K562 (cell line): Measurements from ENCODE around the gene ATF1. TPM values are rescaled to one million over a fixed set of nuclear protein-coding genes. Genes with fewer than 3 reads are reported as not detected.
A peak's percentile ranks its signal among the peaks of the same experiment; 100 is the strongest.

Source experiments
- ATAC-seq: fragments of 200-7000 bp; cut with Tn5 transposase; 3 replicates; pipeline ENCODE4 v1.9.1; 2020; ENCODE audit warnings: moderate library complexity
- BruUV-seq: library from RNA; stranded (reverse); fragments of 400-500 nt; replicated peaks from 2 replicates; lab custom pipeline; 2021; lab: Mats Ljungman, UMichigan
- CTCF ChIA-PET: fragments of 300-600 bp; formaldehyde crosslinking; extraction: SDS; loops from one replicate; lab custom pipeline; 2021; ENCODE audit warnings: low intra/inter-chr PET ratio; lab: Yijun Ruan, JAX
- POLR2A ChIA-PET: fragments of 300-600, 350-650 bp; sonication (Branson Sonifier 250); formaldehyde crosslinking; extraction: SDS; loops from one replicate; lab custom pipeline; 2021; ENCODE audit warnings: antibody characterized with exemption, inconsistent platforms; lab: Yijun Ruan, JAX
- DNase-seq, 4 experiments: peaks; one replicate each; pipeline versions ENCODE4 v3.0.0 to v3.0.0-alpha.2; 2011 to 2018; ENCODE audit warnings: low spot score in 3 of 4, mixed read lengths in 3 of 4; ENCODE audit errors: extremely low read depth in 1 of 4
- FAIRE-seq: peaks from 2 replicates; lab custom pipeline; 2011; peaks lifted over from hg19 to GRCh38; lab: Jason Lieb, UNC
- H2AFZ ChIP-seq: 2 replicates; pipeline ENCODE4 v1.6.0; 2011; ENCODE audit warnings: low read depth, low read length, control low read depth, inconsistent platforms
- H3K27ac ChIP-seq: fragments of 200-600 bp; 3 replicates; pipeline ENCODE4 v1.8.0; 2011; ENCODE audit warnings: low read depth, mild to moderate bottlenecking, control low read depth, inconsistent platforms, low read length, moderate library complexity, mixed read lengths; ENCODE audit errors: extremely low read depth
- H3K27me3 ChIP-seq, 2 experiments: fragments of 300-600 bp in 1 of 2; 2 replicates in 1 of 2; 3 replicates in 1 of 2; pipeline versions ENCODE4 v1.6.0 to v1.8.0; 2011; ENCODE audit warnings: inconsistent platforms in 2 of 2, low read length in 2 of 2, mild to moderate bottlenecking in 1 of 2, mixed read lengths in 1 of 2, moderate library complexity in 1 of 2; ENCODE audit not compliant: control insufficient read depth in 2 of 2, insufficient read depth in 2 of 2
- H3K36me3 ChIP-seq: fragments of 300-600 bp; 3 replicates; pipeline ENCODE4 v1.8.0; 2011; ENCODE audit warnings: mild to moderate bottlenecking, low read length, inconsistent platforms; ENCODE audit not compliant: control insufficient read depth, insufficient read depth
- H3K4me1 ChIP-seq, 2 experiments: fragments of 200-600 bp in 1 of 2; replicated peaks in 1 of 2; 2 replicates in 1 of 2; 3 replicates in 1 of 2; pipeline versions ENCODE4 v1.5.1 to v1.8.0; 2011; ENCODE audit warnings: inconsistent platforms in 2 of 2, low read length in 2 of 2, mild to moderate bottlenecking in 1 of 2, mixed read lengths in 1 of 2, moderate library complexity in 1 of 2; ENCODE audit not compliant: control insufficient read depth in 2 of 2, insufficient read depth in 2 of 2
- H3K4me2 ChIP-seq: 2 replicates; pipeline ENCODE4 v1.6.1; 2011; ENCODE audit warnings: low read length, control low read depth, inconsistent platforms, mixed read lengths; ENCODE audit not compliant: insufficient read depth
- H3K4me3 ChIP-seq: fragments of 200-600 bp; sonication (generic), shearing (Covaris generic); 2 replicates; pipeline ENCODE4 v1.5.1; 2016; ENCODE audit warnings: control low read depth, inconsistent platforms
- H3K79me2 ChIP-seq: fragments of 200-600 bp; 3 replicates; pipeline ENCODE4 v1.8.0; 2011; ENCODE audit warnings: low read length, inconsistent platforms; ENCODE audit not compliant: control insufficient read depth, insufficient read depth
- H3K9ac ChIP-seq, 2 experiments: 2 replicates each; pipeline versions ENCODE4 v1.6.0 to v1.6.1; 2011; ENCODE audit warnings: low read depth in 2 of 2, low read length in 2 of 2, control low read depth in 1 of 2, inconsistent platforms in 1 of 2, mild to moderate bottlenecking in 1 of 2, mixed read lengths in 1 of 2; ENCODE audit not compliant: insufficient read depth in 1 of 2
- H3K9me1 ChIP-seq: one replicate; pipeline ENCODE4 v1.6.0; 2011; ENCODE audit warnings: inconsistent platforms, mild to moderate bottlenecking, low read length, moderate library complexity; ENCODE audit not compliant: control insufficient read depth, insufficient read depth
- H3K9me3 ChIP-seq: replicated peaks from 2 replicates; pipeline ENCODE4 v1.5.1; 2011; ENCODE audit warnings: low read depth, low read length, inconsistent platforms; ENCODE audit not compliant: control insufficient read depth, insufficient read depth
- H4K20me1 ChIP-seq: replicated peaks from 2 replicates; pipeline ENCODE4 v1.6.1; 2011; ENCODE audit warnings: low read length, inconsistent platforms, mixed read lengths; ENCODE audit not compliant: control insufficient read depth, insufficient read depth
- ATF3 ChIP-seq, 2 experiments: fragments of 450-650 bp in 1 of 2; sonication (generic) in 1 of 2; formaldehyde crosslinking in 1 of 2; IDR thresholded peaks in 1 of 2; conservative IDR thresholded peaks in 1 of 2; 2 replicates each; pipeline versions ENCODE4 v1.6.1 to v1.8.1; 2016 to 2023; ENCODE audit warnings: mild to moderate bottlenecking in 2 of 2, moderate library complexity in 2 of 2, inconsistent platforms in 1 of 2, missing genetic modification reagents in 1 of 2
- C11orf30 ChIP-seq: fragments of 450-650 bp; IDR thresholded peaks from 2 replicates; pipeline ENCODE4 v1.6.1; 2016; ENCODE audit warnings: low read depth, mild to moderate bottlenecking
- CBX1 ChIP-seq: sonication (generic); IDR thresholded peaks from 2 replicates; pipeline ENCODE4 v1.6.1; 2016; ENCODE audit warnings: antibody characterized with exemption, low read depth, mild to moderate bottlenecking
- CGGBP1 ChIP-seq: fragments of 250-450 bp; sonication (Bioruptor Pico); IDR thresholded peaks from 2 replicates; pipeline ENCODE4 v1.9.0; 2021; ENCODE audit warnings: mild to moderate bottlenecking
- CSDE1 ChIP-seq, 2 experiments: fragments of 450-650 bp; IDR thresholded peaks; 2 replicates each; pipeline ENCODE4 v1.6.1; 2016; ENCODE audit warnings: mild to moderate bottlenecking in 1 of 2
- ELF4 ChIP-seq: fragments of 450-650 bp; formaldehyde crosslinking; IDR thresholded peaks from 2 replicates; pipeline ENCODE4 v1.4.0; 2022; ENCODE audit warnings: missing genetic modification characterization
- JUN ChIP-seq, 2 experiments: sonication (generic) in 1 of 2; formaldehyde crosslinking in 1 of 2; IDR thresholded peaks; 2 replicates each; pipeline versions ENCODE4 v1.6.1 to v1.8.0; 2012 to 2022; ENCODE audit warnings: borderline replicate concordance in 2 of 2, mild to moderate bottlenecking in 2 of 2, improper control_type of control experiment in 1 of 2, low read depth in 1 of 2, low read length in 1 of 2, missing genetic modification reagents in 1 of 2
- KDM4B ChIP-seq, 2 experiments: fragments of 450-650 bp in 1 of 2; sonication (generic) in 1 of 2; IDR thresholded peaks; 2 replicates each; pipeline ENCODE4 v1.6.1; 2016 to 2017; ENCODE audit warnings: borderline replicate concordance in 2 of 2, antibody characterized with exemption in 1 of 2, low read depth in 1 of 2, mild to moderate bottlenecking in 1 of 2
- MAFG ChIP-seq: fragments of 450-650 bp; conservative IDR thresholded peaks from 2 replicates; pipeline ENCODE4 v1.6.1; 2016; ENCODE audit warnings: missing genetic modification characterization, missing compliant biosample characterization
- NELFE ChIP-seq: IDR thresholded peaks from 2 replicates; pipeline ENCODE4 v1.6.1; 2011; ENCODE audit warnings: mild to moderate bottlenecking; ENCODE audit not compliant: insufficient read depth, insufficient read length
- NFE2 ChIP-seq: IDR thresholded peaks from 2 replicates; pipeline ENCODE4 v1.6.1; 2014; ENCODE audit warnings: antibody characterized with exemption, low read depth
- NFRKB ChIP-seq: fragments of 450-650 bp; IDR thresholded peaks from 2 replicates; pipeline ENCODE4 v1.6.1; 2016; ENCODE audit warnings: low read depth
- PML ChIP-seq: IDR thresholded peaks from 2 replicates; pipeline ENCODE4 v1.6.1; 2012; ENCODE audit warnings: low read length, inconsistent platforms
- POLR2AphosphoS5 ChIP-seq: IDR thresholded peaks from 2 replicates; pipeline ENCODE4 v1.6.1; 2011; ENCODE audit warnings: mild to moderate bottlenecking, low read depth, low read length, moderate library complexity; ENCODE audit not compliant: control insufficient read depth, insufficient read depth
- SIRT6 ChIP-seq: IDR thresholded peaks from one replicate; pipeline ENCODE4 v1.6.1; 2012; ENCODE audit warnings: low read depth, mild to moderate bottlenecking, control low read depth, inconsistent platforms, low read length, moderate library complexity
- U2AF2 ChIP-seq: fragments of 200-400 bp; formaldehyde crosslinking; optimal IDR thresholded peaks from 2 replicates; pipeline ENCODE3; 2017; ENCODE audit warnings: low read depth, mild to moderate bottlenecking, low read length
- ZNF316 ChIP-seq: fragments of 450-650 bp; IDR thresholded peaks from 2 replicates; pipeline ENCODE4 v1.6.1; 2016
- whole genome bisulfite sequencing: fragments of 100-300 bp; shearing (Covaris generic); methylation state at CpG from one replicate; pipeline ENCODE4 v1.1.6; 2016; ENCODE audit warnings: low coverage, mixed read lengths; ENCODE audit not compliant: insufficient coverage; ENCODE audit errors: missing lambda C conversion rate; 5-methylcytosine and 5-hydroxymethylcytosine counted together
- in situ Hi-C: fragments of 300-500 bp; cut with MboI; formaldehyde crosslinking; loops from 4 replicates; pipeline ENCODE4 v1.15.0; 2018; ENCODE audit warnings: inconsistent platforms, mixed read lengths
- intact Hi-C: fragments of 100-400 bp; cut with micrococcal nuclease; formaldehyde crosslinking; loops from 2 replicates; pipeline ENCODE4 v1.14.2; 2022
- polyA plus RNA-seq, 8 experiments: library from polyadenylated mRNA; depleted of rRNA in 4 of 8; stranded (reverse) in 5 of 8; unstranded in 3 of 8; fragments of >200 nt; fragmentation: Nextera tagmentation in 2 of 8; fragmentation: Illumina TruSeq in 1 of 8; extraction: Ambion mirVana in 2 of 8; extraction: Trizol in 1 of 8; gene quantifications; 2 replicates each; pipeline versions ENCODE4 v1.2.1 to v1.2.3, GENCODE V29; 2011 to 2014; ENCODE audit warnings: inconsistent platforms in 1 of 8, missing spikeins in 1 of 8
- total RNA-seq, 7 experiments: library from RNA; depleted of rRNA in 6 of 7; stranded (reverse); fragments of >200 nt in 6 of 7; fragmentation: Illumina TruSeq in 2 of 7; extraction: Trizol in 2 of 7; gene quantifications; 2 replicates each; pipeline versions ENCODE4 v1.2.1 to v1.2.3, GENCODE V29; 2011 to 2021; ENCODE audit warnings: low replicate concordance in 1 of 7
- TF ChIP-seq, protein P1 (sequence below): sonication (generic); formaldehyde crosslinking; IDR thresholded peaks from 2 replicates; pipeline ENCODE4 v1.8.0; 2022; ENCODE audit warnings: mild to moderate bottlenecking, missing genetic modification reagents

The ATF1 gene
- total and polyA plus RNA-seq, 9 of the 15 experiments (the other 6 are each of a cell fraction or from before 2014, with no cell fraction given): 19.8 to 83.5 (median 51.4) TPM

DNA sequence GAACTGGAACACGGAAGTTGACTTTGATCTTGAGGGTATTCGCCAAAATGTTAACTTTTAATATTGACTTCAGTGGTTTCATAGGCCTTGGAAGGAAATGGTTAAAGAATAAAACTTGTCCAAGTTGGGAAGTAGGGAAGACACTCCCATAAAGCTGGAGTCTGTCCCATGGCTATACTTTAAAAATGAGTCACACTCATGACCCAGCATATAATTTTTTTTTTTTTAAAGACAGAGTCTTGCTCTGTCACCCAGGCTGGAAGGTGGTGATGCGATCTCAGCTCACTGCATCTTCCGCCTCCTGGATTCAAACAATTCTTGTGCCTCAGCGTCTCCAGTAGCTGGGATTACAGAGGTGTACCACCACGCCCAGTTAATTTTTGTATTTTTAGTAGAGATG lies 98.4 kb downstream of the ATF1 start:
- ATAC-seq (peak; percentile 65), DNase-seq (peak in 1 of 4 experiments; percentile 18), FAIRE-seq (no peak)
- Histone ChIP-seq H3K4me1 (peaks cover 6 to 10% of the 10 kb centered on the region in 2 experiments; a peak in 3 of 5 replicates), H3K79me2 (no peaks in the 10 kb centered on the region), H4K20me1 (no peaks in the 10 kb centered on the region), H3K4me2 (no peak overlapping the region), H2AFZ (peak overlapping the region; percentile 27), H3K36me3 (no peaks in the 10 kb centered on the region), H3K27me3 (no peaks in the 10 kb centered on the region), H3K9me1 (no peaks in the 10 kb centered on the region), H3K4me3 (no peak overlapping the region), H3K27ac (no peak overlapping the region), H3K9ac (no peak overlapping the region), H3K9me3 (peaks cover 2% of the 10 kb centered on the region)
- WGBS: 52% methylated on average over 6 of the region's 6 CpGs
- intact Hi-C loops: no loop called here
- ChIA-PET POLR2A (interaction anchor here (0.7 to 1.6 kb wide), 3 partner anchors 13 to 63 kb away, joined by 3 to 5 read pairs (median 3); no protein-coding TSS in a partner anchor), CTCF (interaction anchor here (0.6 kb wide), 1 partner anchor 1185 kb away, joined by 3 read pairs; no protein-coding TSS in a partner anchor)
- BruUV-seq: no TSS peak
- in situ Hi-C loops: no loop called here
- TF ChIP-seq C11orf30: peak; percentile 37; the same call in 1 of the 2 replicates
- TF ChIP-seq CBX1: no peak
- TF ChIP-seq NELFE: no peak
- TF ChIP-seq POLR2AphosphoS5: no peak
- 0 out of 2 replicates have a peak, but pooled peaks have one; percentile 38 for TF ChIP-seq ZNF316
- TF ChIP-seq, protein P1, sequence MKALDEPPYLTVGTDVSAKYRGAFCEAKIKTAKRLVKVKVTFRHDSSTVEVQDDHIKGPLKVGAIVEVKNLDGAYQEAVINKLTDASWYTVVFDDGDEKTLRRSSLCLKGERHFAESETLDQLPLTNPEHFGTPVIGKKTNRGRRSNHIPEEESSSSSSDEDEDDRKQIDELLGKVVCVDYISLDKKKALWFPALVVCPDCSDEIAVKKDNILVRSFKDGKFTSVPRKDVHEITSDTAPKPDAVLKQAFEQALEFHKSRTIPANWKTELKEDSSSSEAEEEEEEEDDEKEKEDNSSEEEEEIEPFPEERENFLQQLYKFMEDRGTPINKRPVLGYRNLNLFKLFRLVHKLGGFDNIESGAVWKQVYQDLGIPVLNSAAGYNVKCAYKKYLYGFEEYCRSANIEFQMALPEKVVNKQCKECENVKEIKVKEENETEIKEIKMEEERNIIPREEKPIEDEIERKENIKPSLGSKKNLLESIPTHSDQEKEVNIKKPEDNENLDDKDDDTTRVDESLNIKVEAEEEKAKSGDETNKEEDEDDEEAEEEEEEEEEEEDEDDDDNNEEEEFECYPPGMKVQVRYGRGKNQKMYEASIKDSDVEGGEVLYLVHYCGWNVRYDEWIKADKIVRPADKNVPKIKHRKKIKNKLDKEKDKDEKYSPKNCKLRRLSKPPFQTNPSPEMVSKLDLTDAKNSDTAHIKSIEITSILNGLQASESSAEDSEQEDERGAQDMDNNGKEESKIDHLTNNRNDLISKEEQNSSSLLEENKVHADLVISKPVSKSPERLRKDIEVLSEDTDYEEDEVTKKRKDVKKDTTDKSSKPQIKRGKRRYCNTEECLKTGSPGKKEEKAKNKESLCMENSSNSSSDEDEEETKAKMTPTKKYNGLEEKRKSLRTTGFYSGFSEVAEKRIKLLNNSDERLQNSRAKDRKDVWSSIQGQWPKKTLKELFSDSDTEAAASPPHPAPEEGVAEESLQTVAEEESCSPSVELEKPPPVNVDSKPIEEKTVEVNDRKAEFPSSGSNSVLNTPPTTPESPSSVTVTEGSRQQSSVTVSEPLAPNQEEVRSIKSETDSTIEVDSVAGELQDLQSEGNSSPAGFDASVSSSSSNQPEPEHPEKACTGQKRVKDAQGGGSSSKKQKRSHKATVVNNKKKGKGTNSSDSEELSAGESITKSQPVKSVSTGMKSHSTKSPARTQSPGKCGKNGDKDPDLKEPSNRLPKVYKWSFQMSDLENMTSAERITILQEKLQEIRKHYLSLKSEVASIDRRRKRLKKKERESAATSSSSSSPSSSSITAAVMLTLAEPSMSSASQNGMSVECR (CRISPR knock-in tag): no peak
- TF ChIP-seq NFRKB: no peak
- TF ChIP-seq CGGBP1: no peak
- TF ChIP-seq KDM4B (IDR thresholded peaks at IDR 0.05; ENCODE audit: borderline replicate concordance in 2 of 2, low read depth in 1 of 2): no peak
- TF ChIP-seq PML: no peak
- no peak for TF ChIP-seq U2AF2
- peak; percentile 58 for TF ChIP-seq NFE2
- no peak for TF ChIP-seq ELF4 (CRISPR knock-in tag)
- TF ChIP-seq MAFG (tag): 0 out of 2 replicates have a peak, but pooled peaks have one; percentile 19
- no peak for TF ChIP-seq CSDE1 (IDR thresholded peaks at IDR 0.05)
- no peak for TF ChIP-seq SIRT6
- TF ChIP-seq JUN (IDR thresholded peaks at IDR 0.05; ENCODE audit: borderline replicate concordance, low read depth, low read length): peak; percentile 44; the same call in 1 of the 2 replicates
- no peak for TF ChIP-seq JUN (CRISPR knock-in tag; IDR thresholded peaks at IDR 0.05; ENCODE audit: borderline replicate concordance)
- TF ChIP-seq ATF3 (IDR thresholded peaks at IDR 0.05): peak; percentile 75
- TF ChIP-seq ATF3 (CRISPR knock-in tag; conservative IDR thresholded peaks at IDR 0.05): no peak
